H1 (cell line): ENCODE data around the gene ZNF629. TPM values are rescaled to one million over a fixed set of nuclear protein-coding genes. Genes with fewer than 3 reads are reported as not detected.

Experiments
- CHD7 ChIP-seq: fragments of 300-600 bp; sonication (generic); IDR thresholded peaks from 2 replicates; pipeline ENCODE4 v1.7.1; 2012; ENCODE audit warnings: low read length, moderate library complexity, mild to moderate bottlenecking, inconsistent platforms; ENCODE audit not compliant: insufficient replicate concordance
- CTCF ChIP-seq, 3 experiments: IDR thresholded peaks; 1 replicate in 2 of 3; 2 replicates in 1 of 3; pipeline versions ENCODE4 v1.5.1 to v1.6.1; 2011; ENCODE audit warnings: low read length in 3 of 3, mild to moderate bottlenecking in 3 of 3, inconsistent platforms in 2 of 3, low read depth in 1 of 3, moderate library complexity in 1 of 3; ENCODE audit not compliant: insufficient read depth in 1 of 3; ENCODE audit errors: control extremely low read depth in 1 of 3
- SAP30 ChIP-seq: fragments of 300-600 bp; sonication (generic); IDR thresholded peaks from 2 replicates; pipeline ENCODE4 v1.7.1; 2012; ENCODE audit warnings: low read length, moderate library complexity, mild to moderate bottlenecking, inconsistent platforms; ENCODE audit not compliant: insufficient read depth, insufficient replicate concordance
- SUZ12 ChIP-seq: fragments of 200-600 bp; sonication (generic); IDR thresholded peaks from 2 replicates; pipeline ENCODE4 v1.6.1; 2012; ENCODE audit warnings: mild to moderate bottlenecking, inconsistent platforms, low read length, moderate library complexity, mixed read lengths
- ZNF274 ChIP-seq: IDR thresholded peaks from 2 replicates; pipeline ENCODE4 v1.7.0; 2012; ENCODE audit warnings: low read length, borderline replicate concordance; ENCODE audit errors: extremely low read depth
- polyA plus RNA-seq, 7 experiments: library from polyadenylated mRNA; depleted of rRNA in 3 of 7; stranded (reverse) in 5 of 7; unstranded in 2 of 7; fragments of >200 nt in 5 of 7; fragments of 200-250 nt in 2 of 7; gene quantifications; 1 replicate in 5 of 7; 2 replicates in 1 of 7; 4 replicates in 1 of 7; pipeline versions ENCODE4 v1.2.1 to v1.2.3, GENCODE V29; 2011 to 2013; ENCODE audit warnings: missing spikeins in 2 of 7, mixed read lengths in 2 of 7
- total RNA-seq: library from RNA; stranded (reverse); fragmentation: NEBNext Ultra II Directional; extraction: Animal tissue kit (Norgen Biotek cat#: 25700); gene quantifications from 2 replicates; pipeline ENCODE4 v1.2.1, GENCODE V29; 2021

The ZNF629 gene
- total and polyA plus RNA-seq, 2 of the 8 experiments (the other 6 are each of a cell fraction or from before 2014, with no cell fraction given), result 11.0 to 19.5 TPM

DNA sequence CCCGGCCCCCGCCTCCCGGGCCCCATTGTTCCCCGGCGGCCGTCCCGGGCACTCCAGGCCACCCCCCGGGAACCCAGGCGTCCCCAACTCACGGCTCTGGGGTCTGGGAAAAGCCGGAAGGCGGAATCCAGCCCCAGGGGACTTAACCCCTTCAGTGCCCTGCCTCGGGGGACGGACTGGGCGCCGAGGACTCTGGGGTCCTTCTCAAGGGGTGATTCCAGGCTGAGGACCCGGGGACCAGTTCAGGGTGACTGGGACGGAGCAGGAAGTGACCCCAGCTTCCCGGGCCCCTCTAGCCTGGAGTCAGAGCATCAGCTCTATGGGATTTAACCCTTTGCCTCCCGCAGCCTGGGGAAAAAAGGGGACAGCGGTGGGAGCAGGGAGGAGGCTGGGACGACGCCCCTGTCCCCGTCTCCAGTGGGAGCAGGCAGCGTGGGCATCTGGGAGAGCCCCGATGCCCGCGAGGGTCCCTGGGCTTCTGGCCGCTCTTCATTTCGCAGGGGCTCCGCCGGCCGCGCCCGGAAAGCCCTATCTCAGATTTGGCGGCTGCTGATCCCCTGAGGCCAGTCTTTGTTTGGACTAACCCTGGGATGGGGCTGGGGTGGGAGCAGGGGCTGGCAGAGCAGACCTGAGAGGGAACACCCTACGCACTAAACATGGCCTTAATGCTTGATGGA is at the start of gene ZNF629 (continued):
- TF ChIP-seq SAP30 (no peak), ZNF274 (no peak), CHD7 (no peak), CTCF (IDR thresholded peaks at IDR 0.05; ENCODE audit: control extremely low read depth in 1 of 3, insufficient read depth in 1 of 3, low read depth in 1 of 3, low read length in 3 of 3) (peak in 1 of 3 experiments; percentile 17; a peak in 1 of 4 replicates), SUZ12 (no peak)
